WERI-Rb-1 (cell line): ENCODE measurements around the gene KLHL26.

ENCODE experiments used
- DNase-seq: peaks from one replicate; pipeline ENCODE4 v3.0.0-alpha.2; 2020
- H3K27ac ChIP-seq: fragments of 250-450 bp; sonication (Bioruptor Pico); 2 replicates; pipeline ENCODE4 v1.5.1; 2020; ENCODE audit warnings: mild to moderate bottlenecking, moderate library complexity
- H3K27me3 ChIP-seq: fragments of 250-450 bp; sonication (Bioruptor Pico); 2 replicates; pipeline ENCODE4 v1.5.1; 2021; ENCODE audit warnings: mild to moderate bottlenecking, low read depth, moderate library complexity; ENCODE audit not compliant: insufficient read depth, severe bottlenecking
- H3K36me3 ChIP-seq: fragments of 250-450 bp; sonication (Bioruptor Pico); 2 replicates; pipeline ENCODE4 v1.5.1; 2020; ENCODE audit warnings: mild to moderate bottlenecking, moderate library complexity
- H3K4me3 ChIP-seq: 2 replicates; pipeline ENCODE4 v1.5.1; 2011; ENCODE audit warnings: low read depth, mild to moderate bottlenecking, control low read depth, low read length
- H3K9me3 ChIP-seq: fragments of 250-450 bp; sonication (Bioruptor Pico); 2 replicates; pipeline ENCODE4 v1.5.1; 2021; ENCODE audit warnings: mild to moderate bottlenecking, moderate library complexity; ENCODE audit not compliant: severe bottlenecking
- CTCF ChIP-seq: IDR thresholded peaks from 2 replicates; pipeline ENCODE4 v1.5.1; 2011; ENCODE audit warnings: low read depth, mild to moderate bottlenecking, control low read depth, inconsistent platforms, low read length

The KLHL26 gene

GRCh38 chr19:18608805-18609716 is 27.8 kb upstream of the KLHL26 start:
- H3K9me3 ChIP-seq = no peaks in the 10 kb centered on the region
- H3K4me3 ChIP-seq = no peak overlapping the region
- H3K36me3 ChIP-seq = no peaks in the 10 kb centered on the region
- H3K27ac ChIP-seq = no peak overlapping the region
- DNase-seq = no peak
- TF ChIP-seq CTCF = no peak
- peaks cover 66% of the 10 kb centered on the region for H3K27me3 ChIP-seq

- no peak overlapping the region for H3K4me3 ChIP-seq
- no peaks in the 10 kb centered on the region for H3K9me3 ChIP-seq
- TF ChIP-seq CTCF = no peak
- DNase-seq = no peak
- H3K27ac ChIP-seq = no peak overlapping the region
- H3K36me3 ChIP-seq = no peaks in the 10 kb centered on the region
- H3K27me3 ChIP-seq = peaks cover 68% of the 10 kb centered on the region
These were observed 27.1 kb upstream of the KLHL26 start for GRCh38 chr19:18609717-18610051.

GRCh38 chr19:18610245-18610555 is 26.6 kb upstream of the KLHL26 start:
- H3K27ac ChIP-seq = no peak overlapping the region
- H3K27me3 ChIP-seq = peaks cover 68% of the 10 kb centered on the region
- no peaks in the 10 kb centered on the region for H3K36me3 ChIP-seq
- H3K9me3 ChIP-seq = no peaks in the 10 kb centered on the region
- DNase-seq = no peak
- no peak overlapping the region for H3K4me3 ChIP-seq
- no peak for TF ChIP-seq CTCF

GRCh38 chr19:18610556-18611326 is 26.1 kb upstream of the KLHL26 start:
- DNase-seq = no peak
- Histone ChIP-seq H3K4me3 (no peak overlapping the region), H3K27me3 (peaks cover 68% of the 10 kb centered on the region), H3K27ac (no peak overlapping the region), H3K36me3 (no peaks in the 10 kb centered on the region), H3K9me3 (no peaks in the 10 kb centered on the region)
- TF ChIP-seq CTCF = no peak

GRCh38 chr19:18611327-18612050 is 25.3 kb upstream of the KLHL26 start:
- peak overlapping the region; percentile 3; the same call in 1 of the 2 replicates for H3K4me3 ChIP-seq
- H3K9me3 ChIP-seq = no peaks in the 10 kb centered on the region
- TF ChIP-seq CTCF = no peak
- no peak overlapping the region for H3K27ac ChIP-seq
- H3K36me3 ChIP-seq = no peaks in the 10 kb centered on the region
- H3K27me3 ChIP-seq = peaks cover 68% of the 10 kb centered on the region
- DNase-seq = no peak
